ENCODE data around the gene ABHD17C. TPM values are rescaled to one million over a fixed set of nuclear protein-coding genes. Genes with fewer than 3 reads are reported as not detected.

ABHD17C gene
- total and polyA plus RNA-seq, 2 of the 8 experiments (the other 6 are each of a cell fraction or from before 2014, with no cell fraction given) = 20.2 to 29.8 TPM

DNA sequence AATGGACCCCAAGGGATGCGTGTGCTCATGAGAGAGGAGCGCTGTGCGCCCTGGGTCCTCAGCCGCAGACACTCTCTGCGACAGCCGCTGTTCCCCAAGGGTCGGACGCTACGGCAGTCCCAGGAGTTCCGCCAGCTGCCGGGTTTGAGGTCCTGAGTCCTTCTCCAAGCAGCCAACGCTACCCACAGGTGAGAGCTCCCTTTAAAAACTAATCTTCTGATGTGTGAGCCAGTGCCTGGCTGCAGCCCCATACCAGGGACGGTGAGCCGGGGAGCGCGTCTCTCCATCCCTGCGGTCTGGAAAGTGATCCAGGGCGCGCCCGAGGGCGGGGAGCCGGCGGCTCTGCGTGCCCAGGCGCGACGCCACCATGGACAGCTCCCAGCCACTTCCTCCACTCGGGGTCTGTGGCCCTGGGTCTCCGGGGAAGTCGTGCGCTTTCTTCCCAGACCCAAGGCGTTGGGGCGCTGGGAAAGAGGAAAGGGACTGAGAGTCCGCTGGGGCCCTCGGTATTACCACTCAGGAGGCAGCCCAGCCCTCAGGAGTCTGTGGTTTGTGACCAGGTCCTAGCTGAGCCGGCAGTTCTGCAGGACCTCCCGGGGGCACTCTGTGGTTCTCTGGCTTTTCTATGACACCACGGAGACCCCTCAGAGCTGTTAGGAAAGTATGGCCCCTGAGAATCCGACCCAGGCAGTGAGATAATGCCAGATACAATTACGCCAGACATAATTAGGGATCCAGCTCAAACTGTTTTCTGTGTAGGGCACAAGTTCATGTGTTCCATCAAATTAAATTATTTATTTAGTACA lies 85.5 kb downstream of the ABHD17C start (continued):
- TF ChIP-seq POLR2AphosphoS5 (IDR thresholded peaks at IDR 0.05; ENCODE audit: low read depth, low read length) (no peak), TAF7 (optimal IDR thresholded peaks at IDR 0.05; ENCODE audit: borderline replicate concordance, low read depth, low read length) (peak; percentile 40), POU5F1 (IDR thresholded peaks at IDR 0.05; ENCODE audit: low read depth, low read length) (no peak), FOSL1 (IDR thresholded peaks at IDR 0.05; ENCODE audit: insufficient read depth, low read depth, low read length) (no peak), MAFK (IDR thresholded peaks at IDR 0.05; ENCODE audit: low read depth, low read length) (no peak), HDAC2 (IDR thresholded peaks at IDR 0.05; ENCODE audit: borderline replicate concordance in 1 of 2, low read depth in 2 of 2, low read length in 2 of 2) (peak; percentile 95 to 99; a peak in 3 of 4 replicates), HDAC6 (IDR thresholded peaks at IDR 0.05; ENCODE audit: low read depth, low read length) (no peak), SAP30 (IDR thresholded peaks at IDR 0.05; ENCODE audit: insufficient read depth, insufficient replicate concordance, low read length) (peak; percentile 17), EP300 (IDR thresholded peaks at IDR 0.05; ENCODE audit: borderline replicate concordance in 1 of 2, low read depth in 2 of 2, low read length in 2 of 2) (no peak), SIRT6 (IDR thresholded peaks at IDR 0.05; ENCODE audit: low read length) (no peak), YY1 (IDR thresholded peaks at IDR 0.05; ENCODE audit: low read depth, low read length) (peak; percentile 41; the same call in 1 of the 2 replicates), RXRA (IDR thresholded peaks at IDR 0.05; ENCODE audit: insufficient read depth, low read depth, low read length) (no peak), SIX5 (IDR thresholded peaks at IDR 0.05; ENCODE audit: low read depth, low read length) (no peak), JUND (IDR thresholded peaks at IDR 0.05; ENCODE audit: low read length) (no peak), KDM1A (IDR thresholded peaks at IDR 0.05; ENCODE audit: borderline replicate concordance, low read length) (no peak), KDM5A (IDR thresholded peaks at IDR 0.05; ENCODE audit: low read length) (no peak), SRF (IDR thresholded peaks at IDR 0.05; ENCODE audit: low read depth, low read length) (no peak), CTBP2 (IDR thresholded peaks at IDR 0.05; ENCODE audit: borderline replicate concordance, insufficient read depth, insufficient read length, low read length) (no peak), SIN3A (conservative IDR thresholded peaks at IDR 0.05 in 1 of 2, IDR thresholded peaks at IDR 0.05 in 1 of 2; ENCODE audit: low read depth in 1 of 2, low read length in 2 of 2) (peak; percentile 87 to 96; a peak in 3 of 4 replicates)
- TF ChIP-seq, protein P1, sequence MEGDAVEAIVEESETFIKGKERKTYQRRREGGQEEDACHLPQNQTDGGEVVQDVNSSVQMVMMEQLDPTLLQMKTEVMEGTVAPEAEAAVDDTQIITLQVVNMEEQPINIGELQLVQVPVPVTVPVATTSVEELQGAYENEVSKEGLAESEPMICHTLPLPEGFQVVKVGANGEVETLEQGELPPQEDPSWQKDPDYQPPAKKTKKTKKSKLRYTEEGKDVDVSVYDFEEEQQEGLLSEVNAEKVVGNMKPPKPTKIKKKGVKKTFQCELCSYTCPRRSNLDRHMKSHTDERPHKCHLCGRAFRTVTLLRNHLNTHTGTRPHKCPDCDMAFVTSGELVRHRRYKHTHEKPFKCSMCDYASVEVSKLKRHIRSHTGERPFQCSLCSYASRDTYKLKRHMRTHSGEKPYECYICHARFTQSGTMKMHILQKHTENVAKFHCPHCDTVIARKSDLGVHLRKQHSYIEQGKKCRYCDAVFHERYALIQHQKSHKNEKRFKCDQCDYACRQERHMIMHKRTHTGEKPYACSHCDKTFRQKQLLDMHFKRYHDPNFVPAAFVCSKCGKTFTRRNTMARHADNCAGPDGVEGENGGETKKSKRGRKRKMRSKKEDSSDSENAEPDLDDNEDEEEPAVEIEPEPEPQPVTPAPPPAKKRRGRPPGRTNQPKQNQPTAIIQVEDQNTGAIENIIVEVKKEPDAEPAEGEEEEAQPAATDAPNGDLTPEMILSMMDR (IDR thresholded peaks at IDR 0.05; ENCODE audit: control extremely low read depth in 1 of 3, insufficient read depth in 1 of 3, low read depth in 1 of 3, low read length in 3 of 3) = no peak

Data from H1 (cell line).